ENCODE data around the gene TMEM169. TPM values are rescaled to one million over a fixed set of nuclear protein-coding genes. Genes with fewer than 3 reads are reported as not detected.

TMEM169 gene
- total RNA-seq, 1 experiment from 2014 or later, result 0.74 TPM

DNA sequence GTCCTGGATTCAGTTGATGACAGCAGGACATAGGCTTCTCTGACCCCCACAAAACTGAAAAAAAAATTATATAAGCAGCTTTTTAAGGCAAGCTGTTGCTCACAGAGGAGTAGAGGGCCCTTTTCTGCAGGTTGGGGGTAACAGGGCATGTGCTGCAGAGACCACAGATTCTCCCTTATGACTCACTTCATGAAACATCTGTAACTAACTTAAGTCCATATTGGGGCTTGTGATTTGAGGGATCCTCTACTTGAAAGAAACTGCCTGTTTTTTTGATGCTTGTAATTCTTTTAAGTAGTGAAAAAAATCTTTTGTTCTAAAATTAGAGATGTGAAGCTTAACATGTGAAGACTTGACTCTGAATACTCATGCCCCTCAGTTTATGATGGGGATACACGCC, 60.8 kb downstream of the TMEM169 start:
- POLR2A ChIA-PET, result no interaction called here

GRCh38 chr2:216144372-216144771, 62.7 kb downstream of the TMEM169 start:
- Histone ChIP-seq H3K27ac (ENCODE audit: low read length) (no peak overlapping the region), H3K9me3 (ENCODE audit: control insufficient read depth, insufficient read depth, low read depth, low read length) (no peaks in the 10 kb centered on the region), H3K4me3 (ENCODE audit: low read depth in 2 of 2, low read length in 2 of 2) (no peak overlapping the region), H3K4me1 (ENCODE audit: control insufficient read depth, insufficient read depth, low read length) (no peaks in the 10 kb centered on the region), H3K27me3 (ENCODE audit: control insufficient read depth, insufficient read depth, low read length) (no peaks in the 10 kb centered on the region), H3K36me3 (ENCODE audit: control insufficient read depth, insufficient read depth, low read length) (peaks cover 77% of the 10 kb centered on the region)
- DNase-seq (ENCODE audit: low read depth, low spot score), result no peak
- ChIA-PET CTCF (no interaction called here), POLR2A (no interaction called here)
- in situ Hi-C loops (cut with HindIII; ENCODE audit: low pct_unique_long_range_greater_than_20kb, low sequenced_read_pairs), result no loop called here
- TF ChIP-seq TCF7L2 (IDR thresholded peaks at IDR 0.05; ENCODE audit: low read depth, low read length) (no peak), SIN3A (IDR thresholded peaks at IDR 0.05; ENCODE audit: borderline replicate concordance, insufficient read depth, low read depth, low read length) (no peak), POLR2AphosphoS5 (IDR thresholded peaks at IDR 0.05; ENCODE audit: low read depth, low read length) (no peak), REST (IDR thresholded peaks at IDR 0.05; ENCODE audit: insufficient read depth in 1 of 2, low read depth in 2 of 2, low read length in 1 of 2) (no peak)
- TF ChIP-seq, protein P1, sequence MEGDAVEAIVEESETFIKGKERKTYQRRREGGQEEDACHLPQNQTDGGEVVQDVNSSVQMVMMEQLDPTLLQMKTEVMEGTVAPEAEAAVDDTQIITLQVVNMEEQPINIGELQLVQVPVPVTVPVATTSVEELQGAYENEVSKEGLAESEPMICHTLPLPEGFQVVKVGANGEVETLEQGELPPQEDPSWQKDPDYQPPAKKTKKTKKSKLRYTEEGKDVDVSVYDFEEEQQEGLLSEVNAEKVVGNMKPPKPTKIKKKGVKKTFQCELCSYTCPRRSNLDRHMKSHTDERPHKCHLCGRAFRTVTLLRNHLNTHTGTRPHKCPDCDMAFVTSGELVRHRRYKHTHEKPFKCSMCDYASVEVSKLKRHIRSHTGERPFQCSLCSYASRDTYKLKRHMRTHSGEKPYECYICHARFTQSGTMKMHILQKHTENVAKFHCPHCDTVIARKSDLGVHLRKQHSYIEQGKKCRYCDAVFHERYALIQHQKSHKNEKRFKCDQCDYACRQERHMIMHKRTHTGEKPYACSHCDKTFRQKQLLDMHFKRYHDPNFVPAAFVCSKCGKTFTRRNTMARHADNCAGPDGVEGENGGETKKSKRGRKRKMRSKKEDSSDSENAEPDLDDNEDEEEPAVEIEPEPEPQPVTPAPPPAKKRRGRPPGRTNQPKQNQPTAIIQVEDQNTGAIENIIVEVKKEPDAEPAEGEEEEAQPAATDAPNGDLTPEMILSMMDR (IDR thresholded peaks at IDR 0.05), result no peak
- no TSS peak for BruUV-seq (replicated peaks)
- no peak for ATAC-seq
- intact Hi-C loops (cut with micrococcal nuclease; ENCODE audit: unreplicated experiment), result no loop called here

More for the DNA sequence above, 60.8 kb downstream of the TMEM169 start:
- DNase-seq (ENCODE audit: low read depth, low spot score) (no peak), ATAC-seq (no peak)
- Histone ChIP-seq H3K4me1 (ENCODE audit: control insufficient read depth, insufficient read depth, low read length) (no peaks in the 10 kb centered on the region), H3K36me3 (ENCODE audit: control insufficient read depth, insufficient read depth, low read length) (peaks cover 76% of the 10 kb centered on the region), H3K27ac (ENCODE audit: low read length) (no peak overlapping the region), H3K9me3 (ENCODE audit: control insufficient read depth, insufficient read depth, low read depth, low read length) (no peaks in the 10 kb centered on the region), H3K27me3 (ENCODE audit: control insufficient read depth, insufficient read depth, low read length) (no peaks in the 10 kb centered on the region), H3K4me3 (ENCODE audit: low read depth in 2 of 2, low read length in 2 of 2) (no peak overlapping the region)
- intact Hi-C loops (cut with micrococcal nuclease; ENCODE audit: unreplicated experiment), result no loop called here
- no TSS peak for BruUV-seq (replicated peaks)
- CTCF ChIA-PET, result no interaction called here
- TF ChIP-seq REST (IDR thresholded peaks at IDR 0.05; ENCODE audit: insufficient read depth in 1 of 2, low read depth in 2 of 2, low read length in 1 of 2), result no peak
- TF ChIP-seq, protein P1 (IDR thresholded peaks at IDR 0.05), result no peak
- TF ChIP-seq SIN3A (IDR thresholded peaks at IDR 0.05; ENCODE audit: borderline replicate concordance, insufficient read depth, low read depth, low read length), result no peak
- no peak for TF ChIP-seq POLR2AphosphoS5 (IDR thresholded peaks at IDR 0.05; ENCODE audit: low read depth, low read length)
- TF ChIP-seq TCF7L2 (IDR thresholded peaks at IDR 0.05; ENCODE audit: low read depth, low read length), result no peak
- in situ Hi-C loops (cut with HindIII; ENCODE audit: low pct_unique_long_range_greater_than_20kb, low sequenced_read_pairs), result no loop called here

Measured in Panc1 (cell line).